Adipocyte (in vitro differentiated cells): ENCODE results near the gene DCAF11.

Source experiments
- DNase-seq: peaks from one replicate; pipeline ENCODE4 v3.0.0-alpha.2; 2015; ENCODE audit warnings: low read depth
- H3K27me3 ChIP-seq: replicated peaks from 2 replicates; pipeline ENCODE4 v1.7.0; 2013; ENCODE audit warnings: mild to moderate bottlenecking, low read length, moderate library complexity; ENCODE audit not compliant: control insufficient read depth, insufficient read depth
- H3K36me3 ChIP-seq: 2 replicates; pipeline ENCODE4 v1.7.0; 2013; ENCODE audit warnings: low read length, mild to moderate bottlenecking, moderate library complexity; ENCODE audit not compliant: control insufficient read depth, insufficient read depth, severe bottlenecking
- H3K4me1 ChIP-seq: 2 replicates; pipeline ENCODE4 v1.7.0; 2013; ENCODE audit warnings: mild to moderate bottlenecking, low read length, moderate library complexity; ENCODE audit not compliant: control insufficient read depth, insufficient read depth
- H3K4me3 ChIP-seq: 2 replicates; pipeline ENCODE4 v1.7.0; 2013; ENCODE audit warnings: mild to moderate bottlenecking, low read length, moderate library complexity
- H3K9ac ChIP-seq: 2 replicates; pipeline ENCODE4 v1.7.0; 2013; ENCODE audit warnings: mild to moderate bottlenecking, low read length, moderate library complexity
- H3K9me3 ChIP-seq: 2 replicates; pipeline ENCODE4 v1.7.0; 2013; ENCODE audit warnings: mild to moderate bottlenecking, low read length, moderate library complexity; ENCODE audit not compliant: control insufficient read depth

The DCAF11 gene

DNA sequence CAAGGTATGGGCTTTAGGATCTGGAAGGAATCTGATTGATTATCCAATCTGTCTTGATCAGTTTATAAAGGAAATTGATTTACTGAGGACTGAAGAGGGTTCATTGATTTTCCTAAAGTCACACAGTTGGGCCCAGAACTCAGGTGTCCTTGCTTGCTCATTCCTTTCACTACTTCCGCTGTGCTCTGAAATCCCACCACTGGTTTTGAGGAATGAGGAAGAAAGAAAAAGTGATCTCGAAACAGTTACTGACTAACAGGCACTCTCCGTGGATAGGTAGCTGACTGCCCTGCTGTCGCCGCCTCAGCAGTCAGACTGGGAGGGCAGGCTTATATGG is 15.8 kb downstream of the DCAF11 start, which contains the start of gene FITM1:
Gene FITM1 (plus strand): TSS at position 280 of the 337 bp plus-strand sequence. CDS start 905 bp downstream, outside the sequence.
- H3K4me3 ChIP-seq, result no peak within 1 kb of the TSS
- no peaks in the 10 kb centered on the region for H3K27me3 ChIP-seq
- H3K9ac ChIP-seq, result no peak within 1 kb of the TSS
- no peaks in the 10 kb centered on the region for H3K9me3 ChIP-seq
- no peak for DNase-seq
- no peaks in the 10 kb centered on the region for H3K36me3 ChIP-seq
- no peaks in the 10 kb centered on the region for H3K4me1 ChIP-seq

DNA sequence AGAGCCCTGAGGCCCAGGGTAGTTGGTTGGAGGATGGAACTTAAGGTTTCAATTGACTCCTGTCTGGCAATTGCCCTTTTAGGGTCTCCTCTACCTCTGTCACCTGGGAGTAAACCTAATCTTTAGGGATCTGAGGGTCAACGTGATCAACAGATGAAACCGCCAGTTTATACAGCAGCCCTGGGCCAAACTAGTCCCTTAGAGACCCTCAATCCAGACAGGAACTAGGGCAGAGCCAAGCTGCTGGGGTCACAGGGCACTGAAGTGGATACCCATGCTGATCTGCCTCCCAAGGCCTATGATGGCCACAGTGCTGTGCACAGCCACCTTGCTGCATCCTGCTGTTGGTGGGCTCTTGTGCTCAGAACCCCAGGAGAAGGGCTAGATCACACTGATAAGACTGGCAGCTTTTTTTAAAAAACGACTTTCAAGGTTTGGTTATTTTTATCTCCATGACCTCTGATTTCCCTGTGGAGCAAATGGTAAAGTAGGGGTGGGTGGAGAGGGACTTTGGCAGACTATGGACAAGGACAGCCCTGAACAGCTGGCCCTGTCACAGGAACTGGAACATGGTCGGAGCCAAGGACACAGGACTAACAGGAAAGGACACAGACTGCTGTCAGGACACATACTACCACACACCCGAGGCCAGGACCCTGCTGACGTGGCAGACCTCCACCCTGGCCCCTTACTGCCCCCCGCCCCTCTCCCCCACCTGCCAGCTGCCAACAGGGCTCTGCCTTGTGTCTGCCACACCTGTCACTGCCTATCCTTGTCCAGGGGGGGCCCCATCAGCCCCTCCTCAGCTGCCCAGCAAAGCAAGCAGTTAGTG is 16.4 kb downstream of the DCAF11 start:
- no peak for DNase-seq
- Histone ChIP-seq H3K4me1 (no peaks in the 10 kb centered on the region), H3K36me3 (no peaks in the 10 kb centered on the region), H3K9me3 (no peaks in the 10 kb centered on the region), H3K27me3 (no peaks in the 10 kb centered on the region), H3K9ac (no peak overlapping the region), H3K4me3 (no peak overlapping the region)

DNA sequence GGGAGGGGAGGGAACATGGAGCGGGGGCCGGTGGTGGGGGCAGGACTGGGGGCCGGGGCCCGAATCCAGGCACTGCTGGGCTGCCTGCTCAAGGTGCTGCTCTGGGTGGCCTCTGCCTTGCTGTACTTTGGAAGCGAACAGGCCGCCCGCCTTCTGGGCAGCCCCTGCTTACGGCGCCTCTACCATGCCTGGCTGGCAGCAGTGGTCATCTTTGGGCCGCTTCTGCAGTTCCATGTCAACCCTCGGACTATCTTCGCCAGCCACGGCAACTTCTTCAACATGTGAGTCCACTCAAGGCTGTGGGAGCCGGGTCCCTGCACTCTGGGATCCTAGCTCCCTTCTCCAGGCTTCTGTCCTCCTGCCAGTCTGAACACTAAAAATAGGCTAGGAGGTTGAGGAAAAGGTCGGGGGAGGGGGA is 17.0 kb downstream of the DCAF11 start:
- Histone ChIP-seq H3K36me3 (no peaks in the 10 kb centered on the region), H3K9ac (no peak overlapping the region), H3K4me1 (peaks cover 1% of the 10 kb centered on the region), H3K4me3 (no peak overlapping the region), H3K9me3 (no peaks in the 10 kb centered on the region), H3K27me3 (no peaks in the 10 kb centered on the region)
- DNase-seq, result no peak

DNA sequence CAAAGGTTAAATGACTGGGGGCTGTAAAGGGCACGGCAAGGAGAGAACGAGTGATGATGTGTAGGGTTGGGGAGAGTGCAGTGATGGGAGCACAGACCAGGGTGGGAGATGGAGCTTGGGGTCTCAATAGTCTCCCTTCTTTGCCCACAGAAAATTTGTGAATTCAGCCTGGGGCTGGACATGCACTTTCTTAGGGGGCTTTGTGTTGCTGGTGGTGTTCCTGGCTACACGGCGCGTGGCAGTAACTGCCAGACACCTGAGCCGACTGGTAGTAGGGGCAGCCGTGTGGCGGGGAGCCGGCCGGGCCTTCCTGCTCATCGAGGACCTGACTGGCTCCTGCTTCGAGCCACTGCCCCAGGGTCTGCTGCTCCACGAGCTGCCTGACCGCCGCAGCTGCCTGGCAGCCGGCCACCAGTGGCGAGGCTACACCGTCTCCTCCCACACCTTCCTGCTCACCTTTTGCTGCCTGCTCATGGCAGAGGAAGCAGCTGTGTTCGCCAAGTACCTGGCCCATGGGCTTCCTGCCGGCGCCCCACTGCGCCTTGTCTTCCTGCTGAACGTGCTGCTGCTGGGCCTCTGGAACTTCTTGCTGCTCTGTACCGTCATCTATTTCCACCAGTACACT is 17.6 kb downstream of the DCAF11 start:
- DNase-seq, result no peak
- H3K4me3 ChIP-seq, result no peak overlapping the region

DNA sequence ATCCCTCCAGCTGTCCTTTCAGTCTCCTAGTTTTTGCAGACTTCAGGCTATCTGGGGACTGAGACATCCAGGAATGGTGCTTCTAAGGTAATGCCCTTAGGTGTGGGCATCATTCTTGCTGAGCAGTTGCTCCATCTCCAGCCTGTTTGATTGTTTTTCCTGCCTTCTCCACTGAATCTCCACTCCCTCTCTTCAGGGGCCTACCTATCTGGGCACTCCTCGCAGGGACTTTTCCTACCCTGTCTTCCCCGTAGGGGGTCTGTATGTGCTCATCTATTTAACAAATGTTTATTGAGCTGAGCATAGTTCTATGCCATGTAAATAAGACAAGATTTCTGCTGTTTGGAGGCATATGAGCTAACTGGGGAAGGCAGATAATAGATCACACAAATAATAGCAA is 18.4 kb downstream of the DCAF11 start:
- Histone ChIP-seq H3K4me1 (peaks cover 9% of the 10 kb centered on the region), H3K9ac (no peak overlapping the region), H3K4me3 (no peak overlapping the region), H3K9me3 (no peaks in the 10 kb centered on the region), H3K27me3 (no peaks in the 10 kb centered on the region), H3K36me3 (peaks cover 4% of the 10 kb centered on the region)
- no peak for DNase-seq

More for the DNA sequence above, 17.6 kb downstream of the DCAF11 start:
- H3K9me3 ChIP-seq, result no peaks in the 10 kb centered on the region
- H3K9ac ChIP-seq, result no peak overlapping the region
- peaks cover 8% of the 10 kb centered on the region for H3K4me1 ChIP-seq
- H3K36me3 ChIP-seq, result peaks cover 1% of the 10 kb centered on the region
- no peaks in the 10 kb centered on the region for H3K27me3 ChIP-seq

DNA sequence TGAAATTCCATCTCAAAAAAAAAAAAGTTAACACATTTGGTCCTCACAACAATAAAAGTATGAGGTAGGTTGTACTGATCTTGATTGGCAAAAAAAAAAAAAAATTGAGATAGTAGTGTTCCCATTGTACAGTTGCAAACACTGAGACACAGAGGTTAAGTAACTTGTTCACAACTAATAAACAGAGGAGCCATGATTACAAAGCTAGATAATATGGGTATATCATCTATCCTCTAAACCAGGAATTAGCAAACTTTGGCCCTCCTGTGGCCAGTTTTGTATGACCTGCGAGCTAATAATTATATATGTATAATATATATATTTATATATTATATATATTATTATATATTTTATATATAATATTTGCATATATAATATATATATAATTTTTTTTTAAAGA is 19.2 kb downstream of the DCAF11 start:
- Histone ChIP-seq H3K27me3 (no peaks in the 10 kb centered on the region), H3K36me3 (peaks cover 12% of the 10 kb centered on the region), H3K9me3 (no peaks in the 10 kb centered on the region), H3K4me3 (no peak overlapping the region), H3K4me1 (peaks cover 9% of the 10 kb centered on the region), H3K9ac (no peak overlapping the region)
- DNase-seq, result no peak

DNA sequence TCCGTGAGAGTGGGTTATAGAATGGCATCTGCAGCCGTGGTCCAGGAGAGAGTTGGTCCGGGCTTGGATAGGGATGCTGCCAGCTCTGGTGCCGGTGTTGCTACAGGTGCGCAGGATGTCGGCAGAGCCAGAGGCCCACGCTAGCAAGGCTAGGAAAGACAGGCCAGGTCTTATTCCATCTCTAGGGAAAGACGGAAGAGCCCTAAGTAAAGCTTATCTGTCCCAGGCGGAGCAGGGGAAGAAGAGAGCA is 20.9 kb downstream of the DCAF11 start:
- DNase-seq, result no peak
- no peaks in the 10 kb centered on the region for H3K9me3 ChIP-seq
- H3K4me3 ChIP-seq, result peak overlapping the region; percentile 91
- no peaks in the 10 kb centered on the region for H3K27me3 ChIP-seq
- H3K4me1 ChIP-seq, result peaks cover 9% of the 10 kb centered on the region
- H3K9ac ChIP-seq, result peak overlapping the region; percentile 55
- H3K36me3 ChIP-seq, result peaks cover 21% of the 10 kb centered on the region

DNA sequence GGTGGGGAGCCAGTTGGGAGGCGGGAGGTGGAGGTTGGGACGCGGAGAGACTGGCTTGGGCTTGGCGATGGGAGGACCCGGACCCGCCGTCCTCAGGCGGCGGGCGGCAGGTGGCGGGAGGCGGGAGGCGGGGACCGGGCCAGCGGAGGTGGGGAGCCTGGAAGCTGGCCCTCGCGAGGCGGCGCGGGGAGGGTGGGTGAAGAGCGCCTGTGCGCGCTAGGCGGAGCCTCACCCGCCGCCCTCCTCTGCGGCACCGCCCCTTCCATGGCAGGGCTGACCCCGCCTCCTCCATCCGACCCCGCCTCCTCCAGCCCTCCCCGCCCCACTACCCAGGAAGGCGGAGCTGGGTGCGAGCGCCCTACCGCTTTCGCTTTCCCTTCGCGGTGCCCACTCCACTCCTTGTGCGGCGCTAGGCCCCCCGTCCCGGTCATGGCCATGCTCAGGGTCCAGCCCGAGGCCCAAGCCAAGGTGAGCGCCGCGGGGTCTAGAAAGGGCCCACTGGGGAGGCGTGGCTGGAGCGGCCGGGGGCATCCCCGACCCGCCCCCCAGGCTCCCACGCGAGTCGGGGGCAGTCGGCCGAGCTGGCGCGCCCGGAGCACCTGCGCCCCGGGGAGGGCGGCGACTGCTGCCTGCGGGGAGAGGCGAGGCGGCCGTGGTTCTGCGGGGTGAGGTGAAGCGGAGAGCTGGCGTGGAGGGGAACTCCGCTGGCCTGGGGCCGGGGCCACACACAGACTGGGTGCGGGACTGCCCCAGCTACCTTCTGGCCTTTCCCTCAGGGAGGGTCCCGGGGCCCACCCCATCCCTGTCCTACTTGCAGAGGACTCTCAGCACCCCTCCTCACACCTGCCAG is 21.5 kb downstream of the DCAF11 start, which contains the start of gene PSME1:
Gene PSME1 (plus strand): TSS at position 361 of the 850 bp plus-strand sequence. CDS start 69 bp downstream, at position 430.
- no peaks in the 10 kb centered on the region for H3K9me3 ChIP-seq
- peaks cover 21% of the 10 kb centered on the region for H3K36me3 ChIP-seq
- H3K4me3 ChIP-seq, result peak within 1 kb of the TSS; percentile 91
- peak within 1 kb of the TSS; percentile 92 for H3K9ac ChIP-seq
- no peaks in the 10 kb centered on the region for H3K27me3 ChIP-seq
- H3K4me1 ChIP-seq, result peaks cover 9% of the 10 kb centered on the region
- peak; percentile 97 for DNase-seq

DNA sequence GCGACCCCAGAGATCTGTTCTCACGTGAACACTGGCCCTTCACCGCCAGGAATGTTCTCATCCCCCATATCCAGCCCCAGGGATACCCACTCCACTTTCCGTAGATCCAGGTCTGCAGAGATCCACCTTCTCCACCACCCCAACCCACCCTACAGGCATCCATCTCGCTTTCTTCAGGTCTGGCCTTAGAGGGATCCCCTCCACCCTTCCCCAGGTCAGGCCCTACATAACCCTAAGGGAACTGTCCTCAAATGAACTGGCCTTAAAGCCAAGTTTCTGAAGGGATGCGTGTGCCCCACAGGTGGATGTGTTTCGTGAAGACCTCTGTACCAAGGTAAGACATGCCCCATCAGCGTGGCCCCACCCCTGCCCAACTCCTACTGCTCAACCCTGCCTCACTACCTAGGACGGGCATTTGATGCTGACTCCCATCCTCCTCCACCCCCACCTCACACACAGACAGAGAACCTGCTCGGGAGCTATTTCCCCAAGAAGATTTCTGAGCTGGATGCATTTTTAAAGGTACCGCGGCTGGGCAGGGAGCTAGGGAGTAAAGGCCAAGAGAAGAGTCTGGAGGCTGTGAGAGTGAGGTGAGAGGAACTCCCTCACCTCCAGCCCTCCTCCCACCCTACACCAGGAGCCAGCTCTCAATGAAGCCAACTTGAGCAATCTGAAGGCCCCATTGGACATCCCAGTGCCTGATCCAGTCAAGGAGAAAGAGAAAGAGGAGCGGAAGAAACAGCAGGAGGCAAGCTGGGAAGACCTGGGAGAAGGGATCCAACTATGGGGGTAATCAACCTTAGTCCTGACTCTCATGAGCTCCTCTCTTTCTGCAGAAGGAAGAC is 22.3 kb downstream of the DCAF11 start:
- no peaks in the 10 kb centered on the region for H3K27me3 ChIP-seq
- no peak for DNase-seq
- H3K36me3 ChIP-seq, result peaks cover 21% of the 10 kb centered on the region
- peak overlapping the region; percentile 91 for H3K4me3 ChIP-seq
- H3K4me1 ChIP-seq, result peaks cover 11% of the 10 kb centered on the region
- H3K9me3 ChIP-seq, result no peaks in the 10 kb centered on the region
- H3K9ac ChIP-seq, result peak overlapping the region; percentile 92

DNA sequence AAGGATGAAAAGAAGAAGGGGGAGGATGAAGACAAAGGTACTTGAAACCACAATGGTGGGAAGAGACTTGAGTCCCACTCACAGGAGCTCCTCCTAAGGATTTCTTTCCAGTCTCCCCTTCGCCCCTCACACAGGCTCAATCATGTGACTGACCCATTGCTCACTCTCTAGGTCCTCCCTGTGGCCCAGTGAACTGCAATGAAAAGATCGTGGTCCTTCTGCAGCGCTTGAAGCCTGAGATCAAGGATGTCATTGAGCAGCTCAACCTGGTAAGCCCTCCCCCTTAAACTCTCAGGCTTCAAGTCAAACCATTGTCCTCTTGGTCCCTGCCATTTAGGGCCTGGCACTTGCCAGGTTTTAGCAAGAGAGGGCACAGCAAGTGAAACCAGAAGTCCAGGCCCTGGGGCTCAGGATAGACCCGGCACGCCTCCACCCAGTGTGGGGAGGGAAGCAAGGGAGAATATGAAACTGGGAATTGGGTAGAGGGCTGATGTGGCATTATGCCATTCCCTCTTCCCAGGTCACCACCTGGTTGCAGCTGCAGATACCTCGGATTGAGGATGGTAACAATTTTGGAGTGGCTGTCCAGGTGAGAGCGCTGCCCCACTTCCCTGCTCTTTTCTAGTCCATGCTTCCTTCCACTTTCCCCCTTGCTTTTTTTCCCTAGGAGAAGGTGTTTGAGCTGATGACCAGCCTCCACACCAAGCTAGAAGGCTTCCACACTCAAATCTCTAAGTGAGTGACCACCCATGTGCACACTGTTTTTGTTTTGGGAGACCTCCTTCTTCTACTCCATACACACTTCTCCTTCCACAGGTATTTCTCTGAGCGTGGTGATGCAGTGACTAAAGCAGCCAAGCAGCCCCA is 23.2 kb downstream of the DCAF11 start:
- Histone ChIP-seq H3K4me3 (no peak overlapping the region), H3K9me3 (no peaks in the 10 kb centered on the region), H3K27me3 (no peaks in the 10 kb centered on the region), H3K36me3 (peaks cover 21% of the 10 kb centered on the region), H3K4me1 (peaks cover 14% of the 10 kb centered on the region), H3K9ac (no peak overlapping the region)
- DNase-seq, result no peak
